Activated naive CD8-positive, alpha-beta T cell treated with anti-CD3 and anti-CD28 coated beads for 36 hours (primary cell): ENCODE results near the gene SIPA1L3. TPM values are rescaled to one million over a fixed set of nuclear protein-coding genes. Genes with fewer than 3 reads are reported as not detected.
A peak's percentile ranks its signal among the peaks of the same experiment; 100 is the strongest.
"Not testable (repeated sequence)": the region's sequence is repeated elsewhere in the genome, so short reads cannot be mapped to it uniquely, and the experiment has no call there.

Source experiments
- DNase-seq: peaks from one replicate; pipeline ENCODE4 v3.0.0; 2021
- H3K27ac Mint-ChIP-seq: one replicate; pipeline ENCODE4 v1.8.0; 2022; ENCODE audit warnings: mild to moderate bottlenecking, moderate library complexity, mixed read lengths
- H3K27me3 Mint-ChIP-seq: one replicate; pipeline ENCODE4 v1.8.0; 2022; ENCODE audit warnings: mild to moderate bottlenecking, mixed read lengths
- H3K36me3 Mint-ChIP-seq: one replicate; pipeline ENCODE4 v1.8.0; 2021; ENCODE audit warnings: mild to moderate bottlenecking, mixed read lengths
- H3K4me1 Mint-ChIP-seq: one replicate; pipeline ENCODE4 v1.8.0; 2021; ENCODE audit warnings: mixed read lengths
- H3K4me3 Mint-ChIP-seq: one replicate; pipeline ENCODE4 v1.8.0; 2022; ENCODE audit warnings: mild to moderate bottlenecking, moderate library complexity, mixed read lengths
- H3K9me3 Mint-ChIP-seq: one replicate; pipeline ENCODE4 v1.8.0; 2022; ENCODE audit warnings: mixed read lengths
- total RNA-seq, 2 experiments: library from RNA; stranded (reverse); gene quantifications; one replicate each; pipeline ENCODE4 v1.2.3, GENCODE V29; 2021

Gene SIPA1L3
- total RNA-seq, result 1 to 10 TPM; 9.1 to 9.7 TPM

GRCh38 chr19:37906869-37907734 lies at the start of gene SIPA1L3:
Gene SIPA1L3, plus strand, starts transcription at chr19:37907208. Its CDS starts 174,358 bp downstream, at chr19:38081566.
- peaks cover 21% of the 10 kb centered on the region for H3K4me1 Mint-ChIP-seq
- H3K9me3 Mint-ChIP-seq, result no peaks in the 10 kb centered on the region

GRCh38 chr19:37864501-37864900 lies 42.5 kb upstream of the SIPA1L3 start:
- Mint-ChIP-seq H3K36me3 (no peaks in the 10 kb centered on the region), H3K4me1 (no peaks in the 10 kb centered on the region), H3K27ac (no peak overlapping the region), H3K4me3 (no peak overlapping the region), H3K27me3 (peaks cover 16% of the 10 kb centered on the region), H3K9me3 (no peaks in the 10 kb centered on the region)
- no peak for DNase-seq

More at GRCh38 chr19:37906869-37907734, at the start of gene SIPA1L3:
- Mint-ChIP-seq H3K27me3 (no peaks in the 10 kb centered on the region), H3K27ac (peak within 1 kb of the TSS; percentile 81), H3K4me3 (peak within 1 kb of the TSS; percentile 82), H3K36me3 (no peaks in the 10 kb centered on the region)
- peak; percentile 94 for DNase-seq

DNA sequence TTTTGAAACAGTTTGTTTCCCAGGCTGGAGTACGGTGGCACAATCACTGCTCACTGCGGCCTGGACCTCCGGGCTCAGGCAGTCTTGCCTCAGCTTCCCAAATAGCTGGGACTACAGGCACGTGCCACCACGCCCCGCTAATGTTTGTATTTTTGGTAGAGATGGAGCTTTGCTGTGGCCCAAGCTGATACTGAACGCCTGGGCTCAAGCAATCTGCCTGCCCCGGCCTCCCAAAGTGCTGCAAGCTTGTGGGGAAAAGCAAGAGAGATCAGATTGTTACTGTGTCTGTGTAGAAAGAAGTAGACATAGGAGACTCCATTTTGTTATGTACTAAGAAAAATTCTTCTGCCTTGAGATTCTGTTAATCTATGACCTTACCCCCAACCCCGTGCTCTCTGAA lies 41.1 kb upstream of the SIPA1L3 start:
- not testable (repeated sequence) for H3K4me3 Mint-ChIP-seq, H3K27ac Mint-ChIP-seq, H3K9me3 Mint-ChIP-seq, H3K4me1 Mint-ChIP-seq, DNase-seq, H3K36me3 Mint-ChIP-seq
- peaks cover 24% of the 10 kb centered on the region for H3K27me3 Mint-ChIP-seq

DNA sequence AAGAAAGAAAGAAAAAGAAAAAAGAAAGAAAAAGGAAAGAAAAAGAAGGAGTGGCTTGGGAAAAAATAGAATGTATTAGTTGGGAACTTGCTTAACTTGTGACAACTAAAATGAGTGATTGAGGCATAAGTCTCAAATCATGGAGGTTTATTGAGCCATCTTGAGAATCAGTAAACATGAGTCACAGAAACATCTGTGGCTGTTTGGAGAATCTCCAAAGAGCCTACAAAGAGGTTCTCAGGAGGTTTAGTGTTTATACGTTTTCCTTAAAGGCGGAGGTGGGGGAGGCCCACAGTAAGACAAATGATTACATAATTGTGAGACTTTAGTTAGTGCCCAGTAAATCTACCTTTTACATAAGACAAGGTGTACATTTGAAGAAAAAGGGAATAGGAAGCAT lies 39.2 kb upstream of the SIPA1L3 start:
- Mint-ChIP-seq H3K4me1 (no peaks in the 10 kb centered on the region), H3K27me3 (peaks cover 30% of the 10 kb centered on the region), H3K9me3 (no peaks in the 10 kb centered on the region), H3K27ac (no peak overlapping the region), H3K4me3 (no peak overlapping the region), H3K36me3 (no peaks in the 10 kb centered on the region)
- DNase-seq, result no peak

DNA sequence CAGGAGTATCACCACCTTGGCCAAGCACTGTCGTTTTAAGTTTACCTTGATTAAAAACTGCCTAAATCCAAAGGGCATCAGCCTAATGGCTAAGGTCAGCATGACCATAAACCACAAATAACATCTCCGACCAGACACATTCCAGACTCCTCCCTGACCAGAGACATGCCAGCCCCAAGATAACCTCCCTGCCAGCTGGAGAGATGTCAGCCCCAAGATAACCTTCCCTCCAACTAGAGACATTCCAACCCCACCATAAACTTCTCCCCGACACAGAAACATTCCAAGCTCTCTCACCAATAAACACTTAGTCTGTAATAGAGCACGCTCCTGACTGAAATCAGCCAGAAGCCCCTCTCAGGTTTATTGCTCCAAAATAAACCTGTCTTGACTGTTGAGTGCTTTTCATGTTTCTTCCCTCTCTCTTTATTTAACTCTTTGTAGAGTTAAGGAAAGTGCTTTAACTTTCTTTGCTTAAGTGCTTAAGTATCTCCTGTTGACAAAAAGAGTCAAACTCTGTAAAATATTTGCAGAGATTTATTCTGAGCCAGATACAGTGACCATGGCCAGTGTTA lies 37.2 kb upstream of the SIPA1L3 start:
- no peak for DNase-seq
- no peaks in the 10 kb centered on the region for H3K4me1 Mint-ChIP-seq
- no peak overlapping the region for H3K4me3 Mint-ChIP-seq
- H3K27ac Mint-ChIP-seq, result no peak overlapping the region
- H3K27me3 Mint-ChIP-seq, result peaks cover 30% of the 10 kb centered on the region
- H3K9me3 Mint-ChIP-seq, result no peaks in the 10 kb centered on the region
- H3K36me3 Mint-ChIP-seq, result no peaks in the 10 kb centered on the region

- no peak overlapping the region for H3K27ac Mint-ChIP-seq
- no peaks in the 10 kb centered on the region for H3K36me3 Mint-ChIP-seq
- no peak overlapping the region for H3K4me3 Mint-ChIP-seq
- H3K9me3 Mint-ChIP-seq, result no peaks in the 10 kb centered on the region
- no peak for DNase-seq
- H3K27me3 Mint-ChIP-seq, result peaks cover 25% of the 10 kb centered on the region
- H3K4me1 Mint-ChIP-seq, result no peaks in the 10 kb centered on the region
Observed at GRCh38 chr19:37872383-37872782, 34.6 kb upstream of the SIPA1L3 start.

- H3K4me3 Mint-ChIP-seq, result no peak overlapping the region
- H3K9me3 Mint-ChIP-seq, result no peaks in the 10 kb centered on the region
- H3K27me3 Mint-ChIP-seq, result peaks cover 12% of the 10 kb centered on the region
- H3K27ac Mint-ChIP-seq, result no peak overlapping the region
- no peaks in the 10 kb centered on the region for H3K4me1 Mint-ChIP-seq
- DNase-seq, result no peak
- H3K36me3 Mint-ChIP-seq, result no peaks in the 10 kb centered on the region
Observed at GRCh38 chr19:37874784-37875183, 32.2 kb upstream of the SIPA1L3 start.

DNA sequence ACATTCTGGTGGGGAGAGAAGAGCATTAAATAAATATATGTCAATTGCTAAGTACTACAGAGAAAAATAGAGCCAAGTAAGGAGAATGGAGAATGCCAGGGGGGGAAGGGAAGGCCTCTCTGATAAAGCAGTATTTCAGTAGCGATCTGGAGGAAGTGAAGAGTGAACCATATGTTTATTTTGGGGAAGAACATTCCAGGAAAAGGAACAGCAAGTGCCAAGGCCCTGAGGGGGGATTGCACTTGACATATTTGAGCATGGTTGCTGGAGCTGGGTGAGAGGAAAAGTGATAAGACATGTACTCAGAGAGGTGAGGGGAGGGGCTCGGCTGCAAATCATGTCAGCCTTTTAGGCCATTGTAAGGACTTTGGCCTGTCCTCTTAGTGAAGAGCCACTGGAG lies 31.0 kb upstream of the SIPA1L3 start:
- Mint-ChIP-seq H3K4me3 (no peak overlapping the region), H3K27ac (no peak overlapping the region), H3K4me1 (no peaks in the 10 kb centered on the region), H3K9me3 (no peaks in the 10 kb centered on the region), H3K27me3 (peaks cover 6% of the 10 kb centered on the region), H3K36me3 (no peaks in the 10 kb centered on the region)
- DNase-seq, result no peak

GRCh38 chr19:37877147-37877546 lies 29.9 kb upstream of the SIPA1L3 start:
- Mint-ChIP-seq H3K36me3 (no peaks in the 10 kb centered on the region), H3K27me3 (no peaks in the 10 kb centered on the region), H3K27ac (no peak overlapping the region), H3K4me1 (no peaks in the 10 kb centered on the region), H3K9me3 (peaks cover 5% of the 10 kb centered on the region), H3K4me3 (no peak overlapping the region)
- DNase-seq, result no peak

DNA sequence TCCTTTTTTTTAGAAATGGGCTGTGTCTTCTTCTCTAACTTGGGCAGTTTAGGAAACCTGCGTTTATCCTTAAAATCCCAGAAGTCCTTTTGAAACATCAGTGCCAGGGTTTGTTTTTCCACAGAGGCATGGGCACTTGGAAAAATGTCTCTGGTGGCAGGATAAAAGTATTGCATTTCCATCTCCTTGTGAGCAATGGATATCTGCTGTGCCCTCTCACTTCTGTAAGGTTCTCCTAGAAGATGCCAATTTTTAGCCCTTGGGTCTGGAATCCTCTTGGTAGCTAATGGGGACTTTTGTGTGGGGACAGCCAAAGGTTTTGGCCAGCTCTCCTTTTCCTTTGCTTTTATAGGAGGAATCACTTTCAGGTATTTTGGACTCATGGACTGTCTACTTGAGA lies 21.6 kb upstream of the SIPA1L3 start:
- H3K27me3 Mint-ChIP-seq, result no peaks in the 10 kb centered on the region
- H3K4me1 Mint-ChIP-seq, result no peaks in the 10 kb centered on the region
- DNase-seq, result no peak
- no peak overlapping the region for H3K4me3 Mint-ChIP-seq
- no peak overlapping the region for H3K27ac Mint-ChIP-seq
- peaks cover 2% of the 10 kb centered on the region for H3K36me3 Mint-ChIP-seq
- H3K9me3 Mint-ChIP-seq, result peaks cover 5% of the 10 kb centered on the region

DNA sequence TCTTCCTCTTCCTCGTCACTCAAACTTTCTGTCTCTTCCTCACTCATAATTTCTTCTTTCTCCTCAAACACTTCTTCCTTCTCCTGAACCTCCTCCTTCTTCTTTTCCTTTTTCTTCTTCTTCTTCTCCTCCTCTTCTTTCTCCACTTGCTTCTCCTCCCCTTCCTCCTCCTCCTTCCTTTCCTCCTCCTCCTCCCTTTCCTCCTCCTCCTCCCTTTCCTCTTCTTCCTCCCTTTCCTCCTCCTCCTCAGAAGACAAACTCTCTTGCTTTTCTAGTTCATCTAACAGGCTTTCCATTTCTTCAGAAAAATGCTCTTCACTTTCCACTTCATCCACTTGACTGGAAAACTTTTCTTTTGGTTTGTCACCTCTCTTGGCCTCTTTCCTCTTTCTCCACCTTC lies 20.4 kb upstream of the SIPA1L3 start:
- Mint-ChIP-seq H3K9me3 (peaks cover 4% of the 10 kb centered on the region), H3K27ac (no peak overlapping the region), H3K4me1 (no peaks in the 10 kb centered on the region), H3K36me3 (peaks cover 2% of the 10 kb centered on the region), H3K4me3 (no peak overlapping the region), H3K27me3 (no peaks in the 10 kb centered on the region)
- no peak for DNase-seq

- Mint-ChIP-seq H3K4me3 (no peak overlapping the region), H3K27ac (no peak overlapping the region), H3K27me3 (peaks cover 10% of the 10 kb centered on the region), H3K9me3 (no peaks in the 10 kb centered on the region), H3K36me3 (no peaks in the 10 kb centered on the region), H3K4me1 (peaks cover 2% of the 10 kb centered on the region)
- DNase-seq, result no peak
Observed at GRCh38 chr19:37893845-37894575, 13.0 kb upstream of the SIPA1L3 start.

- DNase-seq, result no peak
- no peaks in the 10 kb centered on the region for H3K9me3 Mint-ChIP-seq
- H3K27me3 Mint-ChIP-seq, result peaks cover 10% of the 10 kb centered on the region
- H3K4me3 Mint-ChIP-seq, result no peak overlapping the region
- no peaks in the 10 kb centered on the region for H3K36me3 Mint-ChIP-seq
- peaks cover 2% of the 10 kb centered on the region for H3K4me1 Mint-ChIP-seq
- H3K27ac Mint-ChIP-seq, result no peak overlapping the region
Observed at GRCh38 chr19:37896180-37896579, 10.8 kb upstream of the SIPA1L3 start.

DNA sequence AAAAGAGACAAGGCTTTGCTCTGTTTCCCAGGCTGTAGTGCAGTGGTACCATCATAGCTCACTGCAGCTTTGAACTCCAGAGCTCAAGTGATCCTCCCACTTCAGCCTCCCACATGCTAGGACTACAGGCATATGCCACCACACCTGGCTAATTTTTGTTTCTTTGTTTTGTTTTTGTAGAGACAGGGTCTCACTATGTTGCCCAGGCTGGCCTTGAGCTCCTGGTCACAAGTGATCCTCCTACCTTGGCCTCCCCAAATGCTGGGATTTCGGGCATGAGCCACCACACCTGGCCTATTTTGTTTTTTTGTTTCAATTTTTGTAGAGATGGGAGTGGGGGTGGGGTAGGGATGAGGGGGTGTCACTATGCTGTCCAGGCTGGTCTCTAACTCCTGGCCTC lies 7.6 kb upstream of the SIPA1L3 start:
- peaks cover 2% of the 10 kb centered on the region for H3K4me1 Mint-ChIP-seq

DNA sequence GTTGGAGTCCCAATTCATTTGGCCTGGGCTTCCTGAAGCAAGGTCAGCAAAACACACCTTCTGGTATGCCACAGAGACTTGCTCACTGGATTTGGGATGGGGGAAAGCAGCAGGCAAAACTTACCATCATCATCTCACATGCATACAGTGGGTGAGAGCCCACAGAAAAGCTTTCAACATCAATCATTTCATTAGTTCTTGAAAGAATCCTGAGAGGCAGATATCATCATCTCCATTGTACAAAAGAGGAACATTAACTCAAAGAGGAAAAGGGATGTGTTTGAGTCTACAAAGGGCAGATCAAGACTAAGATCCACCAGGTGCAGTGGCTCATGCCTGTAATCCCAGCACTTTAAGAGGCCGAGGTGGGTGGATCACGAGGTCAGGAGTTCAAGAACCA lies 7.0 kb upstream of the SIPA1L3 start:
- peaks cover 2% of the 10 kb centered on the region for H3K4me1 Mint-ChIP-seq
- no peaks in the 10 kb centered on the region for H3K27me3 Mint-ChIP-seq
- H3K4me3 Mint-ChIP-seq, result no peak overlapping the region
- no peak for DNase-seq
- H3K27ac Mint-ChIP-seq, result no peak overlapping the region
- no peaks in the 10 kb centered on the region for H3K9me3 Mint-ChIP-seq
- H3K36me3 Mint-ChIP-seq, result no peaks in the 10 kb centered on the region

More for the DNA sequence above, 7.6 kb upstream of the SIPA1L3 start:
- Mint-ChIP-seq H3K4me3 (no peak overlapping the region), H3K9me3 (no peaks in the 10 kb centered on the region), H3K27me3 (no peaks in the 10 kb centered on the region), H3K36me3 (no peaks in the 10 kb centered on the region), H3K27ac (no peak overlapping the region)
- DNase-seq, result no peak
